SIG-M5 treated with dmso at 0.1 percent for 504 hours (cell line): Measurements from ENCODE around the gene TGOLN2.
"Not testable (repeated sequence)": the region's sequence is repeated elsewhere in the genome, so short reads cannot be mapped to it uniquely, and the experiment has no call there.

Experiments
- DNase-seq: peaks from one replicate; lab custom pipeline; 2025; ENCODE audit not compliant: unreplicated experiment; lab: John Stamatoyannopoulos, UW

TGOLN2 gene

DNA sequence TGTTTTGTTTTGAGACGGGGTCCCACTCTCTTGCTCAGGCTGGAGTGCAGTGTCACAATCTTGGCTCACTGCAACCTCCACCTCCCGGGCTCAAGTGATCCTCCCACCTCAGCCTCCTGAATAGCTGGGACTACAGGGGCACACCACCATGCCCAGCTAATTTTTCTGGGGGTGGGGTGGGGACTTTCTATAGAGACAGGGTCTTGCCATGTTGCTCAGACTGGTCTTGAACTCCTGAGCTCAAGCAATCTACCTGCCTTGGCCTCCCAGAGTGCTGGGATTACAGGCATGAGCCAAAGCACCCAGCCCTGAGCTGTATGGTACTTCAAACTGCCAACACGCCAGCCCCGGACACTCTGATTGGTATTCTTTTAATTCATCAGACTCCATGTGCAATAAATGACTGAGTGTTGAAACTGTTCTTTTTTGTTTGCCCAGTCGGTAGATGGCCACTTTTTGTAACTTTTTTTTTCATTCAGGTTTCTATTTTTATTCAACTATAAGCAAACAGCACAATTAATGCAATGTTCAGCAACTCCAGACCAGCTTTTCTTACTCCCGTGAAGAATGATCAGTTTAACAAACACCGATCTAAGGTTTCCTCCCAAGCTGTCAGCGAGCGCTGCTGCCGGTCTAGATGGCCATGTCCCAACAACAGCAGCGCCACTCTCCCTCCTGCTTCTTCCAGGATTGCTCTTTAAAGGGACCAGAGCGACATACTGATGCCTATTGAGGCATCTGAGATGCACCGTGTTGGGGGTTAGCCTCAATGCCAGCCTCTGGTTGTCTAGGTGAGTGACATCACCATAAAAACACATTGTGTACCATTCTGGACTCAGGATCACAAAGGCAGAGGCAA is 12.5 kb upstream of the TGOLN2 start:
- no peak for DNase-seq

DNA sequence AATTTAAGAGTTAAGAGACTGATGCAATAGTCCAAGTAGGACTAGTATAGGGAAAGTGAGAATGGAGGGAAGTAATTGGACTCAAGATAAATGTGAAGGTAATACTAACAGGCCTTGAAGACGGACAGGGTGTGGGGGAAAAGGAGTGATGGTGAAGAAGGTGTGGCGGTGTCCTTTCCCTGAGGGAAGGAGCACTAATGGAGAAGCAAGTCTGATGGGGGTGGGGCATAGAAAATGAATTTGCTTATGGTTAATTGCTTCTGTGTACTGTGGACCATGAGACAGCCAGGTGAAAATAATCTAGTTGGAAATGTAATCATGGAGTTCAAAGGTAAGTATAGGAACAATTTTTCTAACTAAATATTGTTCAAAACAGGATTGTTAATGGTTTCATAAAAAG is 7.1 kb upstream of the TGOLN2 start:
- no peak for DNase-seq

DNA sequence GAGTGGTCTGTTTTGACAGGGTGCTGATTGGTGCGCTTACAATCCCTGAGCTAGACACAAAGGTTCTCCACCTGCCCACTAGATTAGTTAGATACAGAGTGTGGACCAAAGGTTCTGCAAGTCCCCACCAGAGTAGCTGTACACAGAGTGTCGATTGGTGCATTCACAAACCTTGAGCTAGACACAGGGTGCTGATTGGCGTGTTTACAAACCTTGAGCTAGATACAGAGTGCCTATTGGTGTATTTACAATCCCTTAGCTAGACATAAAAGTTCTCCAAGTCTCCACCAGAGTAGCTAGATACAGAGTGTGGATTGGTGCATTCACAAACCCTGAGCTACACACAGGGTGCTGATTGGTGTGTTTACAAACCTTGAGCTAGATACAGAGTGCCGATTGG is 6.1 kb upstream of the TGOLN2 start:
- not testable (repeated sequence) for DNase-seq

DNA sequence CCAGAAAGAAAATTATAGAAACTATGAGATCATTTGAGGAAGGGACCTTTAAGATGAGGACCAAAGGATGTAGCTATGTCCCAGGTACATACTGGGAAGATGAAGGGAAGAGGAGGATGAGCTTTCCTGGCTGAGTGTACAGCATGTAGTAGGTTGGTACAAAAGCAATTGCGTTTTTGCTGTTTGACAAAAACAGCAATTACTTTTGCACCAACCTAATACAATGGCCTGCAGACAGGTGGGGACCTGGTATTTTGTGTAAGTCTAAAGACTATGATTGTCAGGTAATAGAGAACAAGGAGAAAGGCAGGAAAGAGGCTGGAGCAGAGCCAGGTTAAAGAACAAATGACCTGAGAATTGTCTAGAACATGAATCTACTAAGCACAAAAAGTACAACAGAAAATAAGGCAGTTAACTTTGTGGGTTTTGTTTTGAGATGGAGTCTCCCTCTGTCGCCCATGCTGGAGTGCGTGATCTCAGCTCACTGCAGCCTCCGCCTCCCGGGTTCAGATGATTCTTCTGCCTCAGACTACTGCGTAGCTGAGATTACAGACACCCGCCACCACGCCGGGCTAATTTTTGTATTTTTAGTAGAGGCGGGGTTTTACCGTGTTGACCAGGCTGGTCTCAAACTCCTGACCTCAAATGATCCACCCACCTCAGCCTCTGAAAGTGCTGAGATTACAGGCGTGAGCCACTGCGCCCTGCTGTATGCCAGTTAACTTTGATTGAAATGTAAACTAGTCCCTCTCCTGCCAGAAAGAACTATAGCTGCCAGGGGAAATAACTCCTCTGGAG is 3.2 kb upstream of the TGOLN2 start:
- DNase-seq: no peak

GRCh38 chr2:85329701-85330100 is 1.9 kb upstream of the TGOLN2 start:
- DNase-seq: not testable (repeated sequence)

DNA sequence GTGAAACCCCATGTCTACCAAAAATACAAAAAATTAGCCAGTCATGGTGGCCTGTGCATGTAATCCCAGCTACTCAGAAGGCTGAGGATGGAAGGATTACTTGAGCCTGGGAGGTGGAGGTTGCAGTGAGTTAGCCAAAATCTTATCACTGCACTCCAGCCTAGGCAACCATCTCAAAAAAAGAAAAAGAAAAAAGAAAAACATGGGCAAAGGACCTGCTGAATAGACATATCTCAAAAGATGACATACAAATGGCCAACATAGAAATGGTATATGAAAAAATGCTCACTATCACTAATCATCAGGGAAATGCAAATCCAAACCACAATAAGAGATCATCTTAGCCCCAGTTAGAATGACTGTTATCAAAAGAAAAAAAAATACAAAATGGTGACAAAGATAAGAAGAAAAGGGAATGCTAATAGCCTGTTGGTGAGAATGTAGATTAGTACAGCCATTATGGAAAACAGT is 1.4 kb upstream of the TGOLN2 start:
- DNase-seq: no peak

DNA sequence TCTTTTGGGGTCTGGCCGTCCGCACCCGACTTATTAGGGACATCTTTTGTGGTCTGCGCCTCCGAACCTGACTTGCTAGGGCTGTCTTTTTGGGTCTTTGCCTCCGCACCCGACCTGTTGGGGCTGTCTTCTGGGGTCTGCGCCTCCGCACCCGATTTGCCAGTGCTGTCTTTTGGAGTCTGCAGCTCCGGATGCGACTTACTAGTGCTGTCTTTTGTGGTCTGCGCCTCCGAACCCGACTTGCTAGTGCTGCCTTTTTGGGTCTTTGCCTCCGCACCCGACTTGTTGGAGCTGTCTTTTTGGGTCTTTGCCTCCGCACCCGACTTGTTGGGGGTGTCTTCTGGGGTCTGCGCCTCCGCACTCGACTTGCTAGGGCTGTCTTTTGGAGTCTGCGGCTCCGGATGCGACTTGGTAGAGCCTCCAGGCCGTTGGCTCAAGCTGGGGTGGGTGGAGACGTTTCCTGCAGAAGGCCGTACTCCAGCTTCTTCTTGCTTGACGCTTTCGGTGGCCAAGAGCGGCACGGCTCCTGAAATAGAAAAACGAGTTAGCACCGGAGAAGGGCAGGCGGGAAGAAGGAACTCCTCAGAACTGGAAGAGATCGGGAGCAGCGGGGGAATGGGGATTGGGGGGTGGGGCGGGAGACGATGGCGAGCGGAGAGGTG is 498 bp downstream of the TGOLN2 start:
- DNase-seq: peak; percentile 47

- peak; percentile 89 for DNase-seq
Measured at GRCh38 chr2:85326406-85327159, 1.2 kb downstream of the TGOLN2 start.

- DNase-seq: no peak
Measured at GRCh38 chr2:85325466-85325811, 2.4 kb downstream of the TGOLN2 start.

GRCh38 chr2:85324639-85325465 is 2.9 kb downstream of the TGOLN2 start:
- peak; percentile 90 for DNase-seq

GRCh38 chr2:85323988-85324367 is 3.8 kb downstream of the TGOLN2 start:
- not testable (repeated sequence) for DNase-seq

DNA sequence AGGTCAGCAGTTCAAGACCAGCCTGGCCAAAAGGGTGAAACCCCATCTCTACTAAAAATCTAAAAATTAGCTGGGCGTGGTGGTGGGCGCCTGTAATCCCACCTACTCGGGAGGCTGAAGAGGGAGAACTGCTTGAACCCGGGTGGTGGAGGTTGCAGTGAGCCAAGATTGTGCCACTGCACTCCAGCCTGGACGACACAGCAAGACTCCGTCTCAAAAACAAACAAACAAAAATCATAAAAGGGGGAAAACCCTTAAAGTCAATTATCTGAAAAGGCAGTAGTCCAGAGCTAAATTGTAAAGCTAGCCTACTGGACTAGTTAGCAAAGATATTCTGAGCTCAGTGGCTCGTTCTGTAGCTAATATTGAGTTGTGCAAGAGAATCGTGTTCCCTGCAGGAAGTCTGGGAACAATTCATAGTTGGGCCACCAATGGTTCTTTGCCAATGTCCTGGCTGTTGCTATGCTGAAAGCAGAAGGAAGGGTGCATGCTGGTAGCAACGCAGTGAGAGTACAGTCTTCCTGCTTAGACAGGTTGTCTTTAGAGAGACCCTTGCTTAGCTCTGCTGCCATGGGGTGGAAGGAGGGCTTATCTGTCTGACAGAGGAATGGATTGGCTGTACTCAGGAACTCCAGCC is 4.3 kb downstream of the TGOLN2 start:
- no peak for DNase-seq

GRCh38 chr2:85319796-85320195 is 8.0 kb downstream of the TGOLN2 start:
- DNase-seq: no peak

DNA sequence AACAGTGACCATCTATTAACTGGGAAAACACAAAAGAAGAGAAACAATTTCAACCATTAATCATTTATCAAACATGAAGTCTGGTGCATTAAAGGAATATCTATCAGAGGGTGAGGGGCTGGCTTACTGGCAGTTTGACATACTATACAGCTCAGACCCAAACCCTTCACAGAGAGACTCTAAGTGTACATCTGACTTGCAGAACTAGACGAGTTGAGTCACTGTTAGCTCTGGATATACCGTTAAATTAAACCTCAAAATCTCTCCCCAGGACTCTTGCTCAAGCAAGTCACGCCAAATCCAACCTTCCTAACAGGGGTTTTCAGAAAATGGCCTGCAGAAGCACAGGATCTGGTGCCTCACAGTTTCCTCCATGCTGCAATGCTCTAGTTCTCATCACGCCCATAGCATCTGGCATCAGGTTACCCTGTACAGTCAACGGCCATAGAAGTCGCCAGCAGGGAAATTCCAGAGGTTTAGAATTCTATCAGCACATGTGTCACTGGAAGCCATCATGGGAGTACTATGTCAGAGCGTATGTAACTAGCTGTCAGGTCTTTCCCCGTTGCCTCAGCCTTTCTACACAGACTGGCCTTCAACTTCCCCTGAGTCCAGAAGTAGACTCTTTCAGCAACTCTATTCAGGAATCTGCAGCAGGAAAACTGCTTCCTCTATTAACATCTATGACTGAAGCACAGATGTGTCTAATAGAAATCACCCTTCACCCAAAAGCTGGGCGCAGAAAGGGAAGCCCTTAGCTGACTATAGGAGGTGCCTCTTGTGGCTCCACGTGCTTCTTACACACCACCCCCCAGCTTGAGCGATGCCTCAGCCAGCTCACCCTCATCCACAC is 9.3 kb downstream of the TGOLN2 start:
- peak; percentile 41 for DNase-seq

DNA sequence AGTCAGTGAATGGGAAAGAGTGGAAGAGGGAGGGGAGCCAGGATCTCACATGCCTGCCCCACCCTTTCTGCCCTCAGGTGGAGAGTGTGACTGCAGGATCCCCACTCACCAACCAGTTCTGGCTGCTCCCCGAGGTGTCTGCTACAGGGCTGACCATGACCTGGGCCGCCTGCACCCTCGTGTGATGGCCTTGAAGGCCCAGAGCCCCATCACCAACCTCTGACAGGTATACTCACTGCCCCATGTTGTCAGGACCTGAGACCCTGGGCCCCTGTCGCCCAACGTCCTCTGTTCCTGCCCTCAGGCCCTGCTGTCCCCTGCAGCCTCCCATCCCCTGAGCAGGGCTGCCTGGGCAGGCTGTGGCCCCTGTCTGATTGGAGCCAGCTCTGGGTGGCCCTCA is 11.9 kb downstream of the TGOLN2 start:
- not testable (repeated sequence) for DNase-seq

DNA sequence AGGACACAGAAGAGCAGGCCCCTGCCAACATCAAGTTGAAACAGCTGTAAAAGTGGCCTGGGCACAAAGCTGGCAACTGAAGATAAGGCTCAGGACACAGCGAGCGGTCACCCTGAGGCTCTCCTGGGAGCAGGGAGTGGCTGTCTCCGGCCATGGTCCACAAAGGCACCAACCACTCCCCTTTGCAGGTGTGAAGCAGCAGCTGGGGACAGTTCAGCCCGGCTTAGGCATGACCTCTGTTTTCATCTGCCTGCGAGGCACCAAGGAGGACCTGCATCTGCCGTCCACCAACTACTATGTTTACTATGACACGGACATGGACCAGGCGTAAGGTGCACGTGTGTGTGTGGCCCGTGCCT is 12.9 kb downstream of the TGOLN2 start:
- DNase-seq: no peak

DNA sequence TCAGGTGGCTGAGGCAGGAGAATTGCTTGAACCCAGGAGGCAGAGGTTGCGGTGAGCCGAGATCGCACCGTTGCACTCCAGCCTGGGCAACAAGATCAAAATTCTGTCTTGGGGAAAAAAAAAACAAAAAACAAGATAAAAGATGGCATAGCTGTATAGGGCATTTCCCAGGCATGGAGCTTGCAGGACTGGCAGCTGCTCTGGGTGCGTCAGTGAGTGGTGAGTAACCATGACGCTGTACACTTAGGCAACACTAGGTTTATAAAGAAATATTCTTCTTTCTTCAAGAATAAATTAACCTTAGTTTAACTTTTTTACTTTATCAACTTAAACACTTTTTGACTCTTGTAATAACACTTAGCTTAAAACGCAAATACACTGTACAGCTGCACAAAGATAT is 15.4 kb downstream of the TGOLN2 start:
- no peak for DNase-seq

- DNase-seq: no peak
Measured at GRCh38 chr2:85310330-85310729, 17.5 kb downstream of the TGOLN2 start.
